C4-2B (cell line): Measurements from ENCODE around the gene RYR3.

Source experiments
- ZFX ChIP-seq: fragments of 450-650 bp; IDR thresholded peaks from 2 replicates; pipeline ENCODE4 v1.6.1; 2017
- TF ChIP-seq, protein P1 (sequence below): fragments of 450-650 bp; conservative IDR thresholded peaks from 2 replicates; pipeline ENCODE4 v1.5.1; 2017; ENCODE audit warnings: mild to moderate bottlenecking

DNA sequence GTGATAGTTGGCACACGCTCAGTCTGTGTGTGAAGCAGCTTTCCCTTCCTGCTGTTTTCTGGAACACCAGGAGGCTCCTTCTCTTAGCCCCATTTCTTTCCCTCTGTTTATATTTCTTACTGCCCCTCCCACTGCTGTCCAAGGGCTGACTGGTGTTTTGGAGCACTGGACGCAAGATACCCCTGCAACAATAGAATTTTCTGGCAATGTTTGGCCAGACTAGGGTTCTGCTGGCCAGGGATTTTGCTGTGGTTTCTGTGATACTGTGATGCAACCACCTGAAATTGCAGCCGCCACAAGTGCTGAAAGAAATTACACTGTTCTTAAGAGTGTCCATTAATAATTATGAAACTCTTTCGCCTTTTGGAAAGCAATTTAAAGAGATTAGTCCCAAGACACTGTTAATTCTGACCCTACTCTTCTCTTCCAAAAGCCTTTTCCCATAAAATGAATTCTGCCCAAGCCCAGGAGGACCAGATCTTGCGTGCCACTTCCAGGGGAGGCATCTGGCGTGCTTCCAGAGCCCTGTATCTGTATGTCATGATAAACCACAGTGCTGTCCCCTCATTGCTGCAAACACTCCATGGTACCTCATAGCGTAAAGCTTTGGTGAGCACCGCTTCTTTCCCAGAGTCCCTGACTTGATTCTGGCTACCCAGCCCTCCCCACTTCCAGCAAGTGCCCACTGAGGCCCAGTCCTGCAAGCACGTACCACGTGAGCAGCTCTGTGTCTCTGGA, 498.1 kb downstream of the RYR3 start:
- TF ChIP-seq, protein P1, sequence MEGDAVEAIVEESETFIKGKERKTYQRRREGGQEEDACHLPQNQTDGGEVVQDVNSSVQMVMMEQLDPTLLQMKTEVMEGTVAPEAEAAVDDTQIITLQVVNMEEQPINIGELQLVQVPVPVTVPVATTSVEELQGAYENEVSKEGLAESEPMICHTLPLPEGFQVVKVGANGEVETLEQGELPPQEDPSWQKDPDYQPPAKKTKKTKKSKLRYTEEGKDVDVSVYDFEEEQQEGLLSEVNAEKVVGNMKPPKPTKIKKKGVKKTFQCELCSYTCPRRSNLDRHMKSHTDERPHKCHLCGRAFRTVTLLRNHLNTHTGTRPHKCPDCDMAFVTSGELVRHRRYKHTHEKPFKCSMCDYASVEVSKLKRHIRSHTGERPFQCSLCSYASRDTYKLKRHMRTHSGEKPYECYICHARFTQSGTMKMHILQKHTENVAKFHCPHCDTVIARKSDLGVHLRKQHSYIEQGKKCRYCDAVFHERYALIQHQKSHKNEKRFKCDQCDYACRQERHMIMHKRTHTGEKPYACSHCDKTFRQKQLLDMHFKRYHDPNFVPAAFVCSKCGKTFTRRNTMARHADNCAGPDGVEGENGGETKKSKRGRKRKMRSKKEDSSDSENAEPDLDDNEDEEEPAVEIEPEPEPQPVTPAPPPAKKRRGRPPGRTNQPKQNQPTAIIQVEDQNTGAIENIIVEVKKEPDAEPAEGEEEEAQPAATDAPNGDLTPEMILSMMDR, result no peak
- TF ChIP-seq ZFX, result no peak
